HG02610 (cell line): ENCODE results near the gene BIRC5.

Experiments
- ATAC-seq: cut with Tn5 transposase; IDR thresholded peaks from one replicate; pipeline ENCODE4 v1.9.1; 2021; ENCODE audit warnings: mild to moderate bottlenecking, moderate library complexity; ENCODE audit not compliant: unreplicated experiment

Gene BIRC5

DNA sequence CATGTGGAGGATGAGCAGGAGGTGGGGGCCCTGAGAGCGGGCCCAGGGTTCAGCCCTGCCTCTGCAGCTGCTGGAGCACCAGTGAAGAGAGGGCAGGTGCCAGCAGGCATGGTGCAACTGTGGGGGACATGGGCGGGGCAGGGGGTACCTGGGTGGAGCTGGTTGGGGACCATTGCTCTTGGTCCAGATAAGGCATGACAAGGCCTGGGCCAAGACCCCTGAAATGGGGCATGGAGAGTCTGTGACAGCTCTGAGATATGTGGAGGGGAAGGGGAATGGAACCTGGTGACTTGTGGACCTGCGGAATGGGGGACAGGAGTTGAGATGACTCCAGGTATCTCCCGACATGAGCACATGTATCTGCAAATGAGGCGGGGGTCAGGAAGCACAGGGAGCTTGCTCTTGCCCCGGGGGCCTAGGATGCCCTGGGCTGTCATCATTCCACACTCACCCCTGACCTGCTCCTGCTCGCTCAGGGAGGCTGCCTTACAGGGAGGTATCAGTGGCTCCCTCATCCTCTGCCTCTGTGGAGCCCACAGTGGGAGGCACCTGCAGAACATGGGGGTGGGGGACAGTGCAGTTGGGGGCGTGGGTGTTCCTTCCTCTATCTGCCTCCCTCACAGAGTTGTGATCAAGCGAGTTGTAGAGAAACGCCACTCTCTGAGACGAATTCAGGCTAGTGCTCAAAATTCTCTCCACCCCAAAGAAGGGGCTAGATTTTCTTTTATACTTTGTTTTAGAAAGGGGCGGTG lies 57.5 kb downstream of the BIRC5 start:
- no peak for ATAC-seq

DNA sequence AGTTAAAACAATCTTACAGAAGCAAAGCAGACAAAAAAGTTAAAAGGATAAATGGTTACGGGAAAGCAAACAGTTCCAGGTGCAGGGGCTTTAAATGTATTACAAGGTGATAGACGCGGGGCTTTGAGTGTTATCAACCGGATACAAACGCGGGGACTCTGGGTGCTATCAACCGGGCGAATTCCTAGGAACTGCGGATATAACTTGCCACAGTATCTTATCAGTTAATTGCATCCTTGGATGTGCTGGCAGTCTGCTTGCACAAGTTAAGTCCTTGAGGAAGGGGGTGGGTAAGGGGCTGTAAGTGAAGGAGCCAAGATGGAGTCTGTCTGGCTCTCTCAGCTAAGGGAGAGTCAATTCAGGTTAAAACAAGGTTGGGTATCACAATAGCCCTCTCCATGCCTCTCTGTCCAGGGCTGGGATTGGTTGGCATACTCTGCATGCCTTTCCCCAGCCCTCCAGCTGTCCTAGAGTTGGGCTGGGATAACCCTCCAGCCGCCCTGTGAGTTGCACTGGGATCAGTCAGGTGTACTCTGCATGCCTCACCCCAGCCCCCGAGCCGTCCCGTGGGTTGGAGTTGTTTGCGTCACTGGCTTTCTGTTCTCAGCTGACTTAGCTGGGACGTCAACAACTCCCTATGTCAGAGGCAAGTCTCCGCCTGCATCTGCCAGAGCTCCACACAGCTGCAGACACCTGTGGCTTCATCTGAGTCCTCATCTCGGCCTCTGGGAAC lies 58.3 kb downstream of the BIRC5 start:
- no peak for ATAC-seq

DNA sequence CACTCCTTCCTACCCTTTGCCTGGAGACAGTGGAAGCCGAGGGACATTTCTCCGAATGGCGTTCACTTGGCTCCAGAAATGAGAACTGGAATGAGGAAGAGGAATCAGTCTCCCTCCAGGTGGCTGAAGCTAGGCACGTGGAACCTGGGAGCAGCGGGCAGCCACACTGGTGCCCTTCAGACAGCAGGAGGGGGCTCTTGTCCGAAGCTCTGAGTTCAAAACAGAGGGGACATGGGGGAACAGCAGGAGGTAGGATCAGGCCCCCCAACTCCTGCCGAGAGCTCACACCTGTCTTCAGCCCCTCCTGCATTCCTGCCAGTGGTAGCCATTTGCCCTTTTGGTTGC lies 58.8 kb downstream of the BIRC5 start:
- no peak for ATAC-seq

DNA sequence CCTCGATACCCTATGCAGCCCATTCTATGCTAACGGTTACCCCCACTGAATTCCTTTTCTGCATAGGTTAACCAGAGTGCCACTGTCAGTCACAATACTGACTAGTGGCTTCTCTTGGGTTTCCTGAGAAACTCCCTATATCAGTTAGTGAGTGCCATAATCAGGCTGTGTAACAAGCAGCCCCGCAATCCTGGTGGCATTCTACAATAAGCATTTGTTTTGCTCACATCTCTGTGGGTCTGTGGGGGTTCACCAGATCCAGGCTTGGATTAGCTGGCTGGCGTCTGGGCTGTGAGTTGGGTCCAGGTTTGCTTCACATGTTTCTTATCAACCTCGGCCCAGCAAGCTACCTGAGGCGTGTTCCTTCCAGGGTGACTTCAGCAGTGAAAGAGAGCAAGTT lies 59.8 kb downstream of the BIRC5 start:
- ATAC-seq = no peak
